Measurements from ENCODE around the gene SLC17A2.

Gene SLC17A2

GRCh38 chr6:25962149-25963127, 31.9 kb upstream of the SLC17A2 start, which contains the start of gene TRIM38:
TSS of gene TRIM38 (plus strand) at chr6:25962802. CDS start at chr6:25966523, 3,721 bp downstream.
- DNase-seq, result peak; percentile 76
- H3K4me1 ChIP-seq (ENCODE audit: control insufficient read depth, low read depth, low read length), result peaks cover 7% of the 10 kb centered on the region
- peak within 1 kb of the TSS; percentile 9 for H2BK15ac ChIP-seq (replicated peaks; ENCODE audit: low read depth)
- H3K79me1 ChIP-seq (ENCODE audit: low read length), result no peaks in the 10 kb centered on the region
- peak within 1 kb of the TSS; percentile 90 for H3K4ac ChIP-seq (ENCODE audit: low read depth, low read length)
- H3K56ac ChIP-seq (ENCODE audit: low read length), result peak within 1 kb of the TSS; percentile 84
- peak within 1 kb of the TSS; percentile 96 for H4K8ac ChIP-seq (ENCODE audit: low read depth, low read length)
- no peak within 1 kb of the TSS for H4K5ac ChIP-seq (ENCODE audit: low read length)
- no peak within 1 kb of the TSS for H2BK5ac ChIP-seq (ENCODE audit: low read length)
- H2AK5ac ChIP-seq (ENCODE audit: low read length), result no peak within 1 kb of the TSS
- H3K9ac ChIP-seq (ENCODE audit: low read length), result peak within 1 kb of the TSS; percentile 48
- no peaks in the 10 kb centered on the region for H3K27me3 ChIP-seq (ENCODE audit: insufficient read depth, low read length, poor library complexity)
- no peaks in the 10 kb centered on the region for H3K79me2 ChIP-seq (ENCODE audit: control insufficient read depth, insufficient read depth, low read length)
- no CpG with 5 or more reads among the region's 11 CpGs for WGBS (ENCODE audit: extremely low coverage, insufficient coverage, low lambda C conversion rate)
- H3K18ac ChIP-seq (ENCODE audit: low read length), result peak within 1 kb of the TSS; percentile 92
- H3K36me3 ChIP-seq (ENCODE audit: control insufficient read depth, insufficient read depth, low read length), result no peaks in the 10 kb centered on the region
- no peak within 1 kb of the TSS for H3K4me3 ChIP-seq (ENCODE audit: low read length)
- peak within 1 kb of the TSS; percentile 37 for H3K4me2 ChIP-seq (ENCODE audit: low read length)
- peak within 1 kb of the TSS; percentile 22 for H3K27ac ChIP-seq (ENCODE audit: low read depth, low read length)
- peak within 1 kb of the TSS; percentile 32 for H2BK120ac ChIP-seq (ENCODE audit: low read depth, low read length)
- no peak within 1 kb of the TSS for H3K23ac ChIP-seq (ENCODE audit: low read length)

- Histone ChIP-seq H3K23ac (ENCODE audit: low read length) (no peak overlapping the region), H3K27me3 (ENCODE audit: insufficient read depth, low read length, poor library complexity) (no peaks in the 10 kb centered on the region), H3K4ac (ENCODE audit: low read depth, low read length) (peak overlapping the region; percentile 71), H2BK15ac (replicated peaks; ENCODE audit: low read depth) (no peak overlapping the region), H3K79me1 (ENCODE audit: low read length) (no peaks in the 10 kb centered on the region), H3K27ac (ENCODE audit: low read depth, low read length) (no peak overlapping the region), H4K8ac (ENCODE audit: low read depth, low read length) (peak overlapping the region; percentile 96), H3K4me3 (ENCODE audit: low read length) (no peak overlapping the region), H3K36me3 (ENCODE audit: control insufficient read depth, insufficient read depth, low read length) (no peaks in the 10 kb centered on the region), H3K56ac (ENCODE audit: low read length) (no peak overlapping the region), H2AK5ac (ENCODE audit: low read length) (no peak overlapping the region), H2BK5ac (ENCODE audit: low read length) (no peak overlapping the region), H4K5ac (ENCODE audit: low read length) (no peak overlapping the region), H3K79me2 (ENCODE audit: control insufficient read depth, insufficient read depth, low read length) (no peaks in the 10 kb centered on the region), H3K4me2 (ENCODE audit: low read length) (no peak overlapping the region), H2BK120ac (ENCODE audit: low read depth, low read length) (no peak overlapping the region), H3K9ac (ENCODE audit: low read length) (no peak overlapping the region), H3K4me1 (ENCODE audit: control insufficient read depth, low read depth, low read length) (peaks cover 7% of the 10 kb centered on the region), H3K18ac (ENCODE audit: low read length) (peak overlapping the region; percentile 32)
- DNase-seq, result peak; percentile 26
- no CpG with 5 or more reads among the region's 3 CpGs for WGBS (ENCODE audit: extremely low coverage, insufficient coverage, low lambda C conversion rate)
These were observed 31.2 kb upstream of the SLC17A2 start for GRCh38 chr6:25961619-25962148.

- H3K18ac ChIP-seq (ENCODE audit: low read length), result no peak overlapping the region
- DNase-seq, result no peak
These were observed 30.2 kb upstream of the SLC17A2 start for GRCh38 chr6:25960734-25961133.

GRCh38 chr6:25959890-25960536, 29.5 kb upstream of the SLC17A2 start:
- Histone ChIP-seq H3K23ac (ENCODE audit: low read length) (no peak overlapping the region), H3K4me2 (ENCODE audit: low read length) (no peak overlapping the region), H3K4me1 (ENCODE audit: control insufficient read depth, low read depth, low read length) (peaks cover 7% of the 10 kb centered on the region), H2BK15ac (replicated peaks; ENCODE audit: low read depth) (no peak overlapping the region), H3K27ac (ENCODE audit: low read depth, low read length) (no peak overlapping the region), H3K9ac (ENCODE audit: low read length) (no peak overlapping the region), H3K4me3 (ENCODE audit: low read length) (no peak overlapping the region), H3K36me3 (ENCODE audit: control insufficient read depth, insufficient read depth, low read length) (no peaks in the 10 kb centered on the region), H4K5ac (ENCODE audit: low read length) (no peak overlapping the region), H3K4ac (ENCODE audit: low read depth, low read length) (no peak overlapping the region), H2AK5ac (ENCODE audit: low read length) (no peak overlapping the region), H3K18ac (ENCODE audit: low read length) (no peak overlapping the region), H3K79me2 (ENCODE audit: control insufficient read depth, insufficient read depth, low read length) (no peaks in the 10 kb centered on the region), H2BK120ac (ENCODE audit: low read depth, low read length) (no peak overlapping the region), H4K8ac (ENCODE audit: low read depth, low read length) (no peak overlapping the region), H3K79me1 (ENCODE audit: low read length) (no peaks in the 10 kb centered on the region), H3K56ac (ENCODE audit: low read length) (no peak overlapping the region), H3K27me3 (ENCODE audit: insufficient read depth, low read length, poor library complexity) (no peaks in the 10 kb centered on the region), H2BK5ac (ENCODE audit: low read length) (no peak overlapping the region)
- DNase-seq, result no peak
- no CpG with 5 or more reads among the region's 2 CpGs for WGBS (ENCODE audit: extremely low coverage, insufficient coverage, low lambda C conversion rate)

More at GRCh38 chr6:25960734-25961133, 30.2 kb upstream of the SLC17A2 start:
- Histone ChIP-seq H3K4me1 (ENCODE audit: control insufficient read depth, low read depth, low read length) (peaks cover 7% of the 10 kb centered on the region), H3K4me3 (ENCODE audit: low read length) (no peak overlapping the region), H3K9ac (ENCODE audit: low read length) (no peak overlapping the region), H3K4ac (ENCODE audit: low read depth, low read length) (no peak overlapping the region), H4K8ac (ENCODE audit: low read depth, low read length) (no peak overlapping the region), H3K4me2 (ENCODE audit: low read length) (no peak overlapping the region), H3K27me3 (ENCODE audit: insufficient read depth, low read length, poor library complexity) (no peaks in the 10 kb centered on the region), H2BK5ac (ENCODE audit: low read length) (no peak overlapping the region), H3K27ac (ENCODE audit: low read depth, low read length) (no peak overlapping the region), H3K56ac (ENCODE audit: low read length) (no peak overlapping the region), H3K23ac (ENCODE audit: low read length) (no peak overlapping the region), H2AK5ac (ENCODE audit: low read length) (no peak overlapping the region), H2BK120ac (ENCODE audit: low read depth, low read length) (no peak overlapping the region), H3K79me1 (ENCODE audit: low read length) (no peaks in the 10 kb centered on the region), H3K36me3 (ENCODE audit: control insufficient read depth, insufficient read depth, low read length) (no peaks in the 10 kb centered on the region), H2BK15ac (replicated peaks; ENCODE audit: low read depth) (no peak overlapping the region), H4K5ac (ENCODE audit: low read length) (no peak overlapping the region), H3K79me2 (ENCODE audit: control insufficient read depth, insufficient read depth, low read length) (no peaks in the 10 kb centered on the region)
- no CpG with 5 or more reads among the region's 3 CpGs for WGBS (ENCODE audit: extremely low coverage, insufficient coverage, low lambda C conversion rate)

- WGBS (ENCODE audit: extremely low coverage, insufficient coverage, low lambda C conversion rate), result no CpG with 5 or more reads among the region's 3 CpGs
- Histone ChIP-seq H3K4me2 (ENCODE audit: low read length) (no peak overlapping the region), H2AK5ac (ENCODE audit: low read length) (no peak overlapping the region), H3K36me3 (ENCODE audit: control insufficient read depth, insufficient read depth, low read length) (no peaks in the 10 kb centered on the region), H3K9ac (ENCODE audit: low read length) (no peak overlapping the region), H3K4ac (ENCODE audit: low read depth, low read length) (no peak overlapping the region), H2BK5ac (ENCODE audit: low read length) (no peak overlapping the region), H3K4me3 (ENCODE audit: low read length) (no peak overlapping the region), H3K23ac (ENCODE audit: low read length) (no peak overlapping the region), H4K5ac (ENCODE audit: low read length) (no peak overlapping the region), H3K27me3 (ENCODE audit: insufficient read depth, low read length, poor library complexity) (no peaks in the 10 kb centered on the region), H3K18ac (ENCODE audit: low read length) (no peak overlapping the region), H3K27ac (ENCODE audit: low read depth, low read length) (no peak overlapping the region), H3K79me2 (ENCODE audit: control insufficient read depth, insufficient read depth, low read length) (no peaks in the 10 kb centered on the region), H3K4me1 (ENCODE audit: control insufficient read depth, low read depth, low read length) (peaks cover 7% of the 10 kb centered on the region), H4K8ac (ENCODE audit: low read depth, low read length) (no peak overlapping the region), H3K56ac (ENCODE audit: low read length) (no peak overlapping the region), H2BK15ac (replicated peaks; ENCODE audit: low read depth) (no peak overlapping the region), H3K79me1 (ENCODE audit: low read length) (no peaks in the 10 kb centered on the region), H2BK120ac (ENCODE audit: low read depth, low read length) (no peak overlapping the region)
- peak; percentile 10 for DNase-seq
These were observed 28.2 kb upstream of the SLC17A2 start for GRCh38 chr6:25958700-25959162.

All from mesendoderm (in vitro differentiated cells).